Activated CD8-positive, alpha-beta memory T cell treated with anti-CD3 and anti-CD28 coated beads, Interleukin-2, amount 10 ng/mL, durations not matched to agents 7 days and 5 days (primary cell): ENCODE data around the gene SURF2. TPM values are rescaled to one million over a fixed set of nuclear protein-coding genes. Genes with fewer than 3 reads are reported as not detected.
"Not testable (repeated sequence)": the region's sequence is repeated elsewhere in the genome, so short reads cannot be mapped to it uniquely, and the experiment has no call there.

Experiments used
- ATAC-seq: fragments of 150-1000 bp; cut with Tn5 transposase; one replicate; pipeline ENCODE4 v1.10.0; 2021; ENCODE audit warnings: moderate library complexity
- CTCF ChIA-PET: fragments of 350-600 bp; sonication (Branson Sonifier 250); formaldehyde crosslinking; loops from one replicate; lab custom pipeline; 2021; ENCODE audit warnings: antibody characterized with exemption; lab: Charles Lee
- DNase-seq: peaks from one replicate; pipeline ENCODE4 v3.0.0-alpha.2; 2020
- H3K27ac Mint-ChIP-seq: one replicate; pipeline ENCODE4 v1.8.0; 2021; ENCODE audit warnings: mild to moderate bottlenecking, mixed read lengths
- H3K27me3 Mint-ChIP-seq: one replicate; pipeline ENCODE4 v1.8.0; 2021; ENCODE audit warnings: mixed read lengths
- H3K36me3 Mint-ChIP-seq: one replicate; pipeline ENCODE4 v1.8.0; 2021; ENCODE audit warnings: mild to moderate bottlenecking, mixed read lengths
- H3K4me1 Mint-ChIP-seq: one replicate; pipeline ENCODE4 v1.8.0; 2021; ENCODE audit warnings: mixed read lengths
- H3K4me3 Mint-ChIP-seq: one replicate; pipeline ENCODE4 v1.8.0; 2021; ENCODE audit warnings: mild to moderate bottlenecking, moderate library complexity, mixed read lengths
- H3K9me3 Mint-ChIP-seq: one replicate; pipeline ENCODE4 v1.8.0; 2022; ENCODE audit warnings: low read depth, mixed read lengths
- total RNA-seq, 2 experiments: library from RNA; stranded (reverse); gene quantifications; one replicate each; pipeline ENCODE4 v1.2.3, GENCODE V29; 2021

The SURF2 gene
- total RNA-seq, 2 experiments from 2014 or later: 14.9 to 23.2 TPM

GRCh38 chr9:133377280-133377679, 20.9 kb downstream of the SURF2 start:
- CTCF ChIA-PET: interaction anchor here (0.9 to 2.2 kb wide), 11 partner anchors 18 to 355 kb away, joined by 3 to 9 read pairs (median 4); partner anchors contain the start of genes REXO4, SURF1 and SURF2
- H3K27me3 Mint-ChIP-seq, ATAC-seq, DNase-seq, H3K9me3 Mint-ChIP-seq: not testable (repeated sequence)
- peak overlapping the region; percentile 33 for H3K4me3 Mint-ChIP-seq
- peaks cover 20% of the 10 kb centered on the region for H3K4me1 Mint-ChIP-seq
- H3K27ac Mint-ChIP-seq: peak overlapping the region; percentile 52
- H3K36me3 Mint-ChIP-seq: peaks cover 21% of the 10 kb centered on the region

- ATAC-seq (no peak), DNase-seq (no peak)
- Mint-ChIP-seq H3K36me3 (peaks cover 16% of the 10 kb centered on the region), H3K4me3 (no peak overlapping the region), H3K9me3 (no peaks in the 10 kb centered on the region), H3K4me1 (peaks cover 16% of the 10 kb centered on the region), H3K27me3 (peaks cover 2% of the 10 kb centered on the region), H3K27ac (no peak overlapping the region)
- CTCF ChIA-PET: interaction anchor here (1.1 to 2.2 kb wide), 6 partner anchors 18 to 139 kb away, joined by 3 to 8 read pairs (median 4); partner anchors contain the start of genes MED22, REXO4 and RPL7A
Measured at GRCh38 chr9:133377721-133378216, 21.4 kb downstream of the SURF2 start.

GRCh38 chr9:133378408-133378962, 22.1 kb downstream of the SURF2 start:
- Mint-ChIP-seq H3K4me3 (no peak overlapping the region), H3K36me3 (peaks cover 12% of the 10 kb centered on the region), H3K27me3 (peaks cover 2% of the 10 kb centered on the region), H3K4me1 (peaks cover 9% of the 10 kb centered on the region), H3K9me3 (no peaks in the 10 kb centered on the region), H3K27ac (no peak overlapping the region)
- CTCF ChIA-PET: interaction anchor here (1.1 to 2.2 kb wide), 3 partner anchors 31 to 48 kb away, joined by 3 to 8 read pairs (median 6); partner anchors contain the start of genes MED22, REXO4 and RPL7A
- DNase-seq (no peak), ATAC-seq (no peak)

GRCh38 chr9:133379153-133380086, 23.1 kb downstream of the SURF2 start:
- DNase-seq (no peak), ATAC-seq (no peak)
- CTCF ChIA-PET: interaction anchor here (2.0 kb wide), 1 partner anchor 32 kb away, joined by 6 read pairs; the partner anchor contains the start of genes MED22 and RPL7A
- Mint-ChIP-seq H3K9me3 (no peaks in the 10 kb centered on the region), H3K27ac (no peak overlapping the region), H3K27me3 (peaks cover 2% of the 10 kb centered on the region), H3K4me1 (peaks cover 5% of the 10 kb centered on the region), H3K36me3 (peaks cover 7% of the 10 kb centered on the region), H3K4me3 (no peak overlapping the region)

- Mint-ChIP-seq H3K36me3 (no peaks in the 10 kb centered on the region), H3K9me3 (no peaks in the 10 kb centered on the region), H3K4me1 (peaks cover 3% of the 10 kb centered on the region), H3K27ac (no peak overlapping the region), H3K4me3 (no peak overlapping the region), H3K27me3 (peaks cover 2% of the 10 kb centered on the region)
- ATAC-seq (no peak), DNase-seq (no peak)
- CTCF ChIA-PET: interaction anchor here (0.7 kb wide), 4 partner anchors 24 to 274 kb away, joined by 3 read pairs; partner anchors contain the start of genes SURF1 and SURF2
Measured at GRCh38 chr9:133380734-133381133, 24.4 kb downstream of the SURF2 start.

- Mint-ChIP-seq H3K36me3 (no peaks in the 10 kb centered on the region), H3K27me3 (no peaks in the 10 kb centered on the region), H3K4me1 (peaks cover 3% of the 10 kb centered on the region), H3K27ac (no peak overlapping the region), H3K9me3 (no peaks in the 10 kb centered on the region), H3K4me3 (no peak overlapping the region)
- CTCF ChIA-PET: no interaction called here
- ATAC-seq (no peak), DNase-seq (no peak)
Measured at GRCh38 chr9:133382507-133383141, 26.3 kb downstream of the SURF2 start.

- H3K27me3 Mint-ChIP-seq: no peaks in the 10 kb centered on the region
- H3K4me1 Mint-ChIP-seq: peaks cover 2% of the 10 kb centered on the region
- DNase-seq (no peak), ATAC-seq (no peak)
- CTCF ChIA-PET: interaction anchor here (1.7 kb wide), 1 partner anchor 17 kb away, joined by 4 read pairs; no protein-coding TSS in a partner anchor
- no peaks in the 10 kb centered on the region for H3K36me3 Mint-ChIP-seq
- no peak overlapping the region for H3K27ac Mint-ChIP-seq
- H3K9me3 Mint-ChIP-seq: no peaks in the 10 kb centered on the region
- no peak overlapping the region for H3K4me3 Mint-ChIP-seq
Measured at GRCh38 chr9:133383438-133383837, 27.1 kb downstream of the SURF2 start.

GRCh38 chr9:133384736-133385321, 28.5 kb downstream of the SURF2 start:
- DNase-seq (no peak), ATAC-seq (no peak)
- CTCF ChIA-PET: interaction anchor here (1.0 to 1.7 kb wide), 3 partner anchors 16 to 199 kb away, joined by 3 to 4 read pairs (median 4); partner anchors contain the start of gene SLC2A6
- Mint-ChIP-seq H3K9me3 (no peaks in the 10 kb centered on the region), H3K36me3 (no peaks in the 10 kb centered on the region), H3K4me3 (no peak overlapping the region), H3K27me3 (peaks cover 3% of the 10 kb centered on the region), H3K27ac (no peak overlapping the region), H3K4me1 (no peaks in the 10 kb centered on the region)

GRCh38 chr9:133385452-133385851, 29.1 kb downstream of the SURF2 start:
- DNase-seq (no peak), ATAC-seq (no peak)
- Mint-ChIP-seq H3K27me3 (peaks cover 4% of the 10 kb centered on the region), H3K36me3 (no peaks in the 10 kb centered on the region), H3K9me3 (no peaks in the 10 kb centered on the region), H3K27ac (no peak overlapping the region), H3K4me1 (no peaks in the 10 kb centered on the region), H3K4me3 (no peak overlapping the region)
- CTCF ChIA-PET: interaction anchor here (1.0 to 1.3 kb wide), 2 partner anchors 94 to 199 kb away, joined by 3 to 4 read pairs; partner anchors contain the start of gene SLC2A6

GRCh38 chr9:133386338-133386737, 30.0 kb downstream of the SURF2 start:
- H3K36me3 Mint-ChIP-seq: no peaks in the 10 kb centered on the region
- CTCF ChIA-PET: interaction anchor here (1.3 kb wide), 1 partner anchor 200 kb away, joined by 4 read pairs; no protein-coding TSS in a partner anchor
- H3K4me1 Mint-ChIP-seq: no peaks in the 10 kb centered on the region
- peaks cover 8% of the 10 kb centered on the region for H3K27me3 Mint-ChIP-seq
- H3K9me3 Mint-ChIP-seq: no peaks in the 10 kb centered on the region
- ATAC-seq: no peak
- no peak for DNase-seq
- H3K4me3 Mint-ChIP-seq: no peak overlapping the region
- H3K27ac Mint-ChIP-seq: no peak overlapping the region

GRCh38 chr9:133387680-133388079, 31.3 kb downstream of the SURF2 start:
- no peaks in the 10 kb centered on the region for H3K36me3 Mint-ChIP-seq
- no peak for ATAC-seq
- H3K4me3 Mint-ChIP-seq: no peak overlapping the region
- H3K27me3 Mint-ChIP-seq: peaks cover 8% of the 10 kb centered on the region
- H3K4me1 Mint-ChIP-seq: no peaks in the 10 kb centered on the region
- H3K9me3 Mint-ChIP-seq: no peaks in the 10 kb centered on the region
- CTCF ChIA-PET: interaction anchor here (1.1 kb wide), 1 partner anchor 92 kb away, joined by 3 read pairs; the partner anchor contains the start of gene SLC2A6
- no peak for DNase-seq
- H3K27ac Mint-ChIP-seq: no peak overlapping the region

- no peak for DNase-seq
- CTCF ChIA-PET: no interaction called here
- ATAC-seq: no peak
- Mint-ChIP-seq H3K4me3 (no peak overlapping the region), H3K27ac (no peak overlapping the region), H3K4me1 (no peaks in the 10 kb centered on the region), H3K27me3 (peaks cover 8% of the 10 kb centered on the region), H3K9me3 (no peaks in the 10 kb centered on the region), H3K36me3 (no peaks in the 10 kb centered on the region)
Measured at GRCh38 chr9:133389025-133389557, 32.7 kb downstream of the SURF2 start.
